Stimulated activated CD4-positive, alpha-beta T cell treated with anti-CD3 and anti-CD28 coated beads, TNF-alpha, amount 100 ng/mL, for 24 hours (primary cell): ENCODE results near the gene CYGB.
"Not testable (repeated sequence)": the region's sequence is repeated elsewhere in the genome, so short reads cannot be mapped to it uniquely, and the experiment has no call there.

Source experiments
- DNase-seq, 3 experiments: peaks; one replicate each; pipeline ENCODE4 v3.0.0-alpha.2; 2020; ENCODE audit warnings: low read depth in 3 of 3

CYGB gene

DNA sequence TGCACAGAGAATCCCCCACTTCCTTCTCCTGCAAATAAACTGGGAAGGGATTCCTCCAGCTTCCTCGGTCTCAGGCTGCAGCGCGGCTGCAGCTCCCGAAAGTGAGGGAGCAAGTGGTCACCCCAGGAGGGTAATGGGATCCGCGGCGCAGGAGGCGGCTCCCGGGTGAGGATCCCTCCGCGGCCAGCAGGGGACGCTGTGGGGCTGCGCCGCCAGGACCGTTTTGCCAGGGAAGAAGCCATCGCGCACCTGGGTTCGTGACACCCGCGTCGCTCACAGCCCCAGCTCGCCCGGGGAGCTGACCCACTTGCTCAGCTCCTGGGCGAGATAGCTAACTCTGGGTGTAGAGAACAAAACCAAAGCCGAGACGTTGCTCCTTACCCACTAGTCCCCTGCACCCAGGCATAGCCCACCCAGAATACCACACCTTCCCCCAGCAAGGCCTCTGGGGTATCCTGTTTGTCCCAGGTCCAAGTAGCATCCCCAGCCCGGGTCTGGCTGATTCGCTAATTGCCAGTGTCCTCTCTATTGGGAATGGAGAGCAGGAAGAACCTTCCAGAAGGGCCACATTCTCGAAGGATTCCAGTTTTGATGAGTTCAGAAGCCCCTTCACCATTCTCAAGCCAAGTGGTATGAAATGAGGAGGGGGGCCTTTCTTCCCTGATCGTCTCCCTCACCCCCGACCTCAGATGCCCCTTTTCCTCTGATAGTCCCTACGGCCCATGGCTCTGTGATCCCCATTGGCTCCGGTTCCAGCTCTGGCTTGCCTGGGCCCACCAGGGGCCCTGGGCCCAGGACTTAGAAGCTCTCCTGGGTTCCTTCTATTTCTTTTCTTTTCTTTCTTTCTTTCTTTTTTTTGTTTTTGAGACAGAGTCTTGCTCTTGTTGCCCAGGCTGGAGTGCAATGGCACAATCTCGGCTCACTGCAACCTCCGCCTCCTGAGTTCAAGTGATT lies 14.1 kb downstream of the CYGB start:
- peak; percentile 60 to 75 (median 64) for DNase-seq

DNA sequence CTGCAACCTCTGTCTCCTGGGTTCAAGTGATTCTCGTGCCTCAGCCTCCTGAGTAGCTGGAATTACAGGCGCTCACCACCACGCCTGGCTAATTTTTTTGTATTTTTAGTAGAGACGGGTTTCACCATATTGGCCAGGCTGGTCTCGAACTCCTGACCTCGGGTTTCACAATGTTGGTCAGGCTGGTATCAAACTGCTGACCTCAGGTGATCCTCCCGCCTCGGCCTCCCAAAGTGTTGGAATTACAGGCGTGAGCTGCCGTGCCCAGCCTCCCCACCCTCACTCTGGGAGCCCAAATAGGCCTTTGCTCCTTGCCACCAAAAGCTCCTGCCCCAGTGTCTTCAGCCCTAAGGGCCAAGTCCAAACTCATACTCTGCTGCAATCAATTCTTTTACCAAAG lies 15.8 kb downstream of the CYGB start:
- DNase-seq: not testable (repeated sequence)

DNA sequence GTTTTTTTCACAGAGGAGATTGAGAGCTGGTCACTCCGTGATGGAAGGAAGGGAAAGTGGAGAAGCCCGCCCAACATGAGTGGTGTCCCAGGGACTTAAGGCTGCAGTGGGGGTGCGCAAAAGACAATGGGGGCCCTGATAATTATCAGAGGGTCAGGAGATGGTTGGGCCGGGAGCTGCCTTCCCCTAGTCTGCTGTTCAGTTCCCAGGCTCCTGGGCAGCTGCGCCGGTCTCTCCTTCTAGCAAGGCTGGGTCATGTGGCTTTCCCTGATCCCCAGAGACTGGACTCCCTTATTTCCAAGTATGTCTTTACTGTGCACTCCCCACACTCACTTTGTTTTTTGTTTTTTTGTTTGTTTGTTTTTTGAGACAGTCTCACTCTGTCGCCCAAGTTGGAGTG lies 16.2 kb downstream of the CYGB start:
- DNase-seq: no peak

DNA sequence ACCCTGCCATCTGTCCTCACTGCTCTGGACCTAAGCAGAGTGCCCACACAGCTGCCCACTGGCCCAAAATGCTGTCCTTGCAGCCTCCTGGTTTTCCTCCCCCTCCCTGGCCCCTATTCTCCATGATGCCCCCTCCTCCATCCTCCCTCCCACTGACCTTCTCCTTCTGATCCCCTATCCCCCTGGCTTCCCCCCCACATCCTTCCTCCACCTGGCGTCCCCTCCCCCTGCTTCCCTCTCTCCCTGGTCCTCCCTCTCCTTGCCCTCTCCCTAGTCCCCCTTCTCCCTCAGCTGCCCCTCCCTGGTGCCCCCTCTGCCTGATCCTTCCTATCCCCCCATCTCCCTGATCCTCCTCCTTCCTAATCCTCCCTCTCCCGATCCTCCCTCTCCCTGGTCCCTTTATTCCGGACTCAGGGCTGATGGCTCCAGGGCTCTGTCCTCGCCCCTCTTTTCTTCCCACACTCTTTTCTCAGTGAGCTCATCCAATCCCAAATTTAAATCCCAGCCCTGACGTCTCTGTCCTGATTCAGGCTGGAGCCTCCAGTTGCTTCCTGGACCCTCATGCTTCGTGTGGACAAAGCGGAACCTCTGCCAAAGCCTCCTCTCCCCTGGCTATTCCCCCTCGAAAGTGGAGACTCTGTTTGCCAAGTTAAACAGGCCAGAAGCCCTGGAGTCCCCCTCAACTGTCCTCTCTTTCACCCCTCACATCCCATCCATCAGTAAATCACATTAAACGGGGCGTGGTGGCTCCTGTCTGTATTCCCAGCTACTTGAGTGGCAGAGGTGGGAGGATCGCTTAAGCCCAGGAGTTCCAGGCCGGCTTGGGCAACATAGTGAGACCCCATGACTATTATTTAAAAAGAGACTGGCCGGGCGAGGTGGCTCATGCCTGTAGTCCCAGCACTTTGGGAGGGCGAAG lies 18.2 kb downstream of the CYGB start:
- DNase-seq: no peak

DNA sequence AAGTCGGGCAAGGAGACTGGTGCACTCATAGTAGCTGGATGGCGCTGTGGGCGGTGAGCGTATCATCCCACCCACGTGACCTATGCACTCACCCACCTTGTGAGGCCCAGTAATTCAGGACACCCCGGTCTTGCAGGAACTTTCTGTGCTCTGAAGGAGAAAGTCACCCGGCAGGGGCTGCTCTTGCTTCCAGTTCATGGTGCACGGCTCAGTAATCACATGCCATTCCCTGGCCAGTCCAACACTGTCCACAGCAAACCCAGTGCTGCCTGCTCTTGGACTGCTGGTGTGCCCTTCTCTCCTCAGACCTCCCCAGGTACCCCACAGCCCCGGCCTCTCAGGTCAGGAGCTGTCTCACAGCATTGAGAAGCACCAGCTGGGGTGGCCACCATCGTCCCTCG lies 19.9 kb downstream of the CYGB start:
- no peak for DNase-seq

DNA sequence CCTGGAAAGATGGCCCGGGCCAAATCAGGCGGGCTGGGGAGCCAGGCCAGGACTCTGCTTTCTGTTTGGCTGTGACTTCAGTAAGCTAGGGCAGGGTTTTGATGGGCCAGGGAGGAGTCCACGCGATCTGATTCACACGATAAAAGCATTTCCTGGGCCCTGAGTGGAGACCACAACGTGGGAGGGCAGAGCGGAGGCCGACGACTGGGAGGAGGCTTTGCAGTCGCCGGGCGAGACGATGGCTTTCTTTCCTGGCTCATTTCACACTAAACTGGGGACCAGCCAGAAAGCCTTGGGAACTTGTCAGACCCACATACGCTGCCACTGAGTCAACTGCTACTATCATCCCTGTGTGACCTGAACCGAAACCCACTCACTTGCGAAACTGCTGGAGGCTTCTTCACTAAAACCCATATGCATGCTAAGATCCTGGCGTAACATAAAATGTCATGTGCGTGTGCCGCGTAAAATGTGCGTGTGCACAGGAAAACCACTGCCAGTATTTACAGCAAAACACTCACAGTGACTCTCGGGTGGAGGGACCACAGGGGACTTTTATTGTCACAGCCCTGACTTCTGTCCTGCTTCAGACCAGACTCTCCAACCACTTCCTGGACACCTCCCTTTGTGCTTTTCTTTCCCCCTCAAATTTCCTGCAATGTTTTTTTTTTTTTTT lies 22.1 kb downstream of the CYGB start:
- peak; percentile 47 to 78 (median 70) for DNase-seq

DNA sequence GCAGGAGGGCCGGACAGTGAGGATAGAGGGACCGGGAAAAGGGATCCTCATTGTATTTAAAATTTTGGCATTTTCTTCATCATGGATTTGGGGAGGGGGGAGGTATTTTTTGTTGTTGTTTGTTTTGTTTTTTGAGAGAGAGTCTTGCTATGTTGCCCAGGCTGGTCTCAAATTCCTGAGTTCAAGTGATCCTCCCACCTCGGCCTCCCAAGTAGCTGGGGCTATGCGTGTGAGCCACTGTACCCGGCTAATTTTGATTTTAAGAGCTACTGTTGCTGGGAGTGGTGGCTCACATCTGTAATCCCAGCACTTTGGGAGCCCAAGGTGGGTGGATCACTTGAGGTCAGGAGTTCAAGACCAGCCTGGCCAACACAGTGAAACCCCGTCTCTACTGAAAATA lies 23.2 kb downstream of the CYGB start:
- DNase-seq: not testable (repeated sequence)

DNA sequence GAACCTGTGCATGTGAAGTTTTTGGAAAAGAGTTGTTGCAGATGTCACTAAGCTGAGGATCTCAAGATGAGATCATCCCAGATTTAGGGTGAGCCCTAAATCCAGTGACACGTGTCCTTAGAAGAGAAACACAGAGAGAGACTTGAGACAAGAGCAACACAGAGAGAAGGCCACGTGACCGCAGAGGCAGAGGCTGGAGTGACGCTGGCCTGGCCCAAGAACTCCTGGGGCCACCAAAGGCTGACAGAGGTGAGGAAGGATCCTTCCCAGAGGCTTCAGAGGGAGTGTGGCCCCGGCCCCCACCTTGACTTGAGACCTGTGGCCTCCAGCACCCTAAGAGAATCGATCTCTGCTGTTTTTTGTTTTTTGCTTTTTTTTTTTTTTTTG lies 24.2 kb downstream of the CYGB start:
- DNase-seq: no peak

DNA sequence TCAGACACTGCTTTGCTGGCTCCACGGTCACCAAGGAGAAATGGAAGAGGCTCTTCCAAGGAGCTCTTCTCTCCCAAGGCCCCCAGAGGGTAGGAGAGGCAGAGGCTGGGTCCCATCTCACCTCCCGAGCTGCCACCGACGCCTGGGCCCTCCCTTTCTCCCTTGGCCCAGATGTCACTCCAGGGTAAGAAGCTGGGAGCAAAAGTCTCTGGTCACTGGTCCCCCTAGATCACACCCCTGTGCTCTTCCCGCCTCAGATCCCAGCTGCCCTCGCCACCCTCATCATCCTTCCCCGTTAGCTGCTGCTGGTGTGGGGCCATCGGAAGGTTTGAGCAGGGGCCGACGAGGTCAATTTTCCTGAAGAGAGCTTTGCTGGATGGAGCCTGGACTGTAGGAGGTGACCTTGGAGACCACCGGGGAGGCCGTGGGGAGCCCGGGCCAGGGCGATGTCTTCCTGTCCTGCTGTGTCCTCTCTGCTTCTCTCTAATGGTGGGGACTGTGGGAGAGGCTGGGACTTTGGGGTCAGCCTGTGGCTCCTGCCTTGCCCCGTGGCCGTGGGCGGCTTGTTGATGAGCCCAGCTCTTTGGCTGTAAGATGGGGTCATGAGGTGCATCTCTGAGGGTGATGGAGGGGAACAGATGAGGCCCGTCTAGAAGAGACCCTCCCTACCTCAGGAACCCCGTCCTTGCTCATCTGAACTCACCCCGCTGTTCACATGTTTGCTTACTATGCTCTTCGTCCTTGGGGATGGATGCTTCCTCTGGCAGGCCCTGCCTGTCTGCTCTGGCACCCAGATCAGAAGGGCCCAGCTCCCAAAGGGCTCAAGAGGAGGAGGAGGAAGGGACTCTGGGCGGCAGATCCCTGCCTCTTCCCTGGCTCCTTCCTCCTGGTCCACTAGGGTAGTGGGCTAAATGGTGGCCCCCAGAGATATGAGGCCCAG lies 24.9 kb downstream of the CYGB start:
- no peak for DNase-seq

DNA sequence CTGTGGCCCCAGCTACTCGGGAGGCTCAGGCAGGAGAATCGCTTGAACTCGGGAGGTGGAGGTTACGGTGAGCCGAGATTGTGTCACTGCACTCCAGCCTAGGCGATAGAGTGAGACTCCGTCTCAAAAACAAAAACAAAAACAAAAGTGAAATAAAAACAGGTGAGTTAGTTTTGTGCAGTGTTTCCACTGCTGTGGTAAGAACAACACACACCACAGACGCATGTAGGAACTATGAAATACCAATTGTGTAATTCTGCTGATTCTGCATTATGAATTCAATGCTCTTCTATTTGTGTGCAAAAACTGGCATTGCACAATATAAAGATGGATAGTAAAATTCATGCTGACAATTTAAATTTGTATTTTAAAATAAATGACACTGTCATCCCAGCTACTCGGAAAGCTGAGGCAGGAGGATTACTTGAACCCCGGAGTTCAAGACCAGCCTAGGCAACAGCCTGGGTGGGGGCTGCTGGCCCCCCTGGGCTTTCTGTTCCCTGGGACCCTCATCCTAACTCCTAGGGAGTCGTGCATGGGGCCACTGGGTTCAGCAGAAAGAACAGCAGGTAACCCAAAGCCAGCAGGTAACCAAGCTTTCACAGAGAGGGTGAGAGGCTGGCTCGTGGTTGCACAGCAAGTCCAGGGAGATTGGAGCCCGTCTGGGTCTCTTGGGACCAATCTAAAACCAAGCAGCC lies 25.7 kb downstream of the CYGB start:
- DNase-seq: no peak

DNA sequence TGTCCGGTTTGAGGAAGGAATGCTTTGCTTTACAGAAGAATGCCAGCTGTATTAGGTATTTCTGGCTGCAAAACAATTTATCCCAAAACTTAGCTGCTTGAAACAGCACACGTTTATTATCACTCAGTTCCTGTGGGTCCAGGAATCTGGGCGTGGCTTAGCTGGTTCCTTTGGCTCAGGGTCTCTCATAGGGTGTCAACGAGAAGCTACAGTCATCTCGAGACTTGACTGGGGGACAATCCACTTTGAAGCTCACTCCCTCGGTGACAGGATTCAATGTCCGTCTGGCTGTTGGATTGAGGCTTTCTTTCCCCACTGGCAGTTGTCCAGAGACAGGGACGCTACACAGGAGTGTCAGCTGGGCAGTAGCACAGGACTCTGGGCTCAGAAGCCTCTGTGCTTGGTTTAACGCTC lies 26.7 kb downstream of the CYGB start:
- no peak for DNase-seq

DNA sequence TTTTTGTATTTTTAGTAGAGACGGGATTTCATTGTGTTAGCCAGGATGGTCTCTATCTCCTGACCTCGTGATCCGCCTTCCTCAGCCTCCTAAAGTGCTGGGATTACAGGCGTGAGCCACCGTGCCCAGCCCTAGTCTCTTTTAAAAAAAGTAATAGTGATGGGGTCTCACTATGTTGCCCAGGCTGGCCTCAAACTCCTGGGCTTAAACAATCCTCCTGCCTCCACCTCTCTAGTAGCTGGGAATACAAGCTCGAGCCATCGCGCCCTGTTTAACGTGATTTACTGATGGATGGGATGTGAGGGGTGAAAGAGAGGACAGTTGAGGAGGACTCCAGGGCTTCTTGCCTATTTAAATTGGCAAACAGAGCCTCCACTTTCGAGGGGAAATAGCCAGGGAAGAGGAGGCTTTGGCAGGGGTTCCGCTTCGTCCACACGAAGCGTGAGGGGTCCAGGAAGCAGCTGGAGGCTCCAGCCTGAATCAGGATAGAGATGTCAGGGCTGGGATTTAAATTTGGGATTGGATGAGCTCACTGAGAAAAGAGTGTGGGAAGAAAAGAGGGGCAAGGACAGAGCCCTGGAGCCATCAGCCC lies 28.9 kb downstream of the CYGB start:
- DNase-seq: not testable (repeated sequence)

DNA sequence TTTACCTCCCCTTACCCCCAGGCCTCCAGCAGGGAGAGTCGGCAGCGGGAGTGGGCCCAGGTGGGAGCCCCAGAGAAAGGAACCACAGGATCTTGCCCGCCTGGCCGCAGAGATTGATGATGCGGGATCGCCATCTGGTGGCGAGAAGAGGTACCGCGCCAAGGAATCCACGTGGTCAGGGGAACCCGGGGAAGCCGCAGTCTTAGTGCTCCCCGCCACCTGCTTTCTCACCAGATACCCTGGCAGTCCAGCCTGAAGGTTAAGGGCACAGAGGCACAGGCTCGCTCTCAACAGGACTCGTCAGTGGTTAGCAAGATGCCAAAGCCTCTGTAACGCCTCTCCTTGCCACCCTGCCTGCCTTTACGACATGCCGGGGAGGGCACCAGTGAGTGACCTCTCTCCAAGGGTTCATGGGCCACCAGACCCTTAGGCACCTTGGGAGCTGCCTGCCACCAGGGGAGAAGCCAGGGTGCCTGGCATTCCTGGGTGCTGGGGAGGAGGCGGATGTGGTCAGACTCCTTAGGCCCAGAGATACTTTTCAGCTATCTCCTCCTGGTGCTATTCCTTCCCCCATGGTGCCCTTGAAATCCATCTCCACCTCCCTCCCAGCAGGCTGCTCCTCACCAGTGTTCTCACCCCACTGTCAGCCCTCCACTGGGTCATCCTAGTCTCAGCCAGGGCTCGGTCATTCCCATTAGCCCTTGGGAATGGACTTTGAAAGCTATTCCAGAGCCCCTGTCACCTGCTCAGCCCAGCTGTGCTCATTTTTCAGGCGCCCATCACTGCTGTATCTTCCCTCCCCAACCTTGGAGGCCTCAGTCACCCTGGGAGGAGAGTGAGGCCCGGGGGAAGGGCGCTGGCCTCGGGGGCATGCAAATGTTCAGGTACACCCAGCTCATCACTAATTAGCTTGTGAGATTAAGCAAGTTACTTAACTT lies 30.8 kb downstream of the CYGB start:
- peak; percentile 79 to 88 (median 81) for DNase-seq

DNA sequence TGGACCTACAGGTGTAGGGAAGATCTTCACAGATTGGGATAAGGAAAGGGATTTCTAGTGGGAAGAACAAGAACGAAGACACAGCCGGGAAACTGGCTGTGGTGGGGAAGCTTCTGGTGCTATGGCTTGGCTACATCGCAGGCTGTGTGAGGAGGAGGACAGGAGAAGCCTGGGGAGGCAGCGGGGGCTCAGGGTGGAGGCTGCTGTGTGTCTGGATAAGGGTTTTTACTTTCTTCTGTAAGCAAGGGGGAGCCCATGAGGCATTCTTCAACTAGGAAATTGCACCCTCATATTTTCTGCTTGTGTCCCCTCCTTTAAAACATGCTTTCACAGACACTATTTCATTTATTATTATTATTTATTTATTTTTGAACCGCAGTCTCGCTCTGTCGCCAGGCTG lies 33.4 kb downstream of the CYGB start:
- DNase-seq: no peak

DNA sequence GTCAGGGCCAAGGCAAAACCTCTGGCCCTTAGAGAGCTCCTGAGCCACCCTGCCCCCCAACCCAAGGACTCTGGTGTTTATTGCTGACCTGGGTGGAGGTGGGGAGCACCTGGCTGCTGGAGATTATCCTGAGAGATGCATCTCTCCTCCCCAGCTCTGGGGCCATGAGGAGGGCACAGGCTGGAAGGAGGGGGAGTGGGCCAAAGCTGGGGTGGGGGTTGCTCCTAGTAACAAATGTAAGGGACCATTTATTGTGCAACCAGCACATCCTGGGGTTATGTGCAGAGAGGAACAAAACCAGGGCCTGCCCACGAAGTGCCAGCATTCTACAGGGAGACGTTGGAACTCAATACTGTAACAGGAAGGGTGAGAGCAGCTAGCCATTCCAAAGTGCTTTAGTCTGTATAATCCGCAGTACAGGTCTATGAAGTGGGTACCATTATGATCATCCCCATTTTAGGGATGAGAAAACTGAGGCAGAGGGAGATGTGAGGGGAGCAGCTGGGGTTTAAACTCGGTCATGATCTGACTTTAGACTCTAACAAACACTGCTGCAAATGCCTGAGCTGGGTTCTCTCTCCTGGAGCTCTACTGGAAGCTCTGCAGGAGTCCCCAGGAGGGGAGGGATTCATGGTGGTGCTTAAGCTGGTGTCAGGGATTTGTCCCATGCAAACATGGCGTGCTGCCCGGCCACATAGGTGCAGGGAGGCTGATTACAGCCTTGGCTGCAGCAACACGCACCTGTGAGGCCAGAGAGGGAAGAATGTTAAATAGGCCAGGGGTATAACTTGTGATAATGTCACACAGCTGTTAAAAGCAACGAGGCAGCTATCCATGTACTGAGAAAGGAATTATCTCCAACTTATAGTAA lies 34.9 kb downstream of the CYGB start:
- no peak for DNase-seq

DNA sequence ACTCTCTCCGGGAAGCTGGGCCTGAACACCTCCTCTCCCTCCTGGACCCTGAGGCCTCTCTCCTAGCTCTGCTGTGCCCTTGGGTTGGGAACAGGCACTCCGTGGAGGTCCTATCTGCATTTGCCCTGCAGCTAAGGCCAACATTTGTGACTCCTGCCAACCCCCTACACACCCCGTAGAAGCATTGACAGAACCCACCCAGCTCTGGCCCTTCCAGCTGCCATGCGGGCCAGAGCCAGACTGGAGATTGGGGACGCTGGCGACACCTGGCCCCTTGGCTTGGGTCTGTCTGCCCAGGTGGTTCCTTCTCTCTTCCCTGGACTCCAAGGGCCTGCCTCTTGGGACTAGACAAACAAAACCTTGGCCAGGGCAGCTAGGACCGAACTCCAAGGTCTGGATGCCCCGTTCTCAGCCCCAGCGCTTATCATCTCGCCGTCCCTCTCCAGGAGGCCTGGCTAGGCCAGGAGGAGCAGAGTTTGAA lies 35.6 kb downstream of the CYGB start:
- DNase-seq: no peak

DNA sequence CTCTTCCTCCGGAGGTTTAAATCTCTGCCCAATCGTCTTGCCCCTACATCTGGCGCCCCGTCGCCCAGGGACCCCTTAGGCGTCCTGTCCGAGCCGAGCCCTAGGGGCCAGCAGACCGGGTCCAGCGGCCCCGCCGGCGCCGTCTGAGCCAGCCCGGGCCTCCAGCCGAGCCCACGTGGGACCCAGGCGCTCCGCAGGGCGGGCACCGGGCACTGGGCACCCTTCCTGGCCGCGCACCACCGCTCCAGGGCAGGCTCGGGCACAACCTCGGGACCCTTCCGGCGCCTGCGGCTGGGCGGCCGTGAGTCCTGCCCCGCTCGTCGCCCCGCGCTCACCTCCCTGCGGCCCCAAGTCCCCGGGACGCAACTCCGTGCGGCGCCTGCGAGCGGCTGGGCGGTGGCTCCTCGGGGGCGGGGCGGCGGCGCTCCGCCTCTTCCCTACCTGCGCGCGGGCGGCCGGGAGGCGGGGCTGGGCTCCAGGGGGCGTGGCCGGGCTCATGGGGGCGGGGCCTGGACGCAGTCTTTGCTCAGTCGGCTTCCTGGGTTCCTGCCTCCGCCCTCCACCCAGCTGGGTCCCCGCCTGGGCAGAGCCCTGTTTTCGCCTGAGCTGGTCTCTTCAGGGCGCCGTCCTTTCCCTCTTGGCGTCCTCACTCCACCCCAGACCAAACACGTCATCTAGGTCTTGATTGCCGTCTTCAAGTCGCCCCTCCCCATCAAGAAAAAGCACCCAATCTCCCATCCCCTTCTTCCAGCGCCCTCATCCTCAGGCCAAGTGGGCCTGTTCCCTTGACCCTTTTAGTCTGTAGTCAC lies 36.3 kb downstream of the CYGB start, which contains the start of gene RHBDF2:
Gene RHBDF2, minus strand, starts transcription at position 406 of the 809 bp plus-strand sequence. CDS start 19,899 bp downstream, outside the sequence.
- peak; percentile 88 to 96 (median 90) for DNase-seq
